GM12874 (cell line): Measurements from ENCODE around the gene ADPRHL1.

ENCODE experiments used
- CTCF ChIP-seq: IDR thresholded peaks from 2 replicates; pipeline ENCODE4 v1.5.1; 2011; ENCODE audit warnings: low read depth, mild to moderate bottlenecking, control low read depth, low read length, moderate library complexity; ENCODE audit not compliant: insufficient read depth

ADPRHL1 gene

DNA sequence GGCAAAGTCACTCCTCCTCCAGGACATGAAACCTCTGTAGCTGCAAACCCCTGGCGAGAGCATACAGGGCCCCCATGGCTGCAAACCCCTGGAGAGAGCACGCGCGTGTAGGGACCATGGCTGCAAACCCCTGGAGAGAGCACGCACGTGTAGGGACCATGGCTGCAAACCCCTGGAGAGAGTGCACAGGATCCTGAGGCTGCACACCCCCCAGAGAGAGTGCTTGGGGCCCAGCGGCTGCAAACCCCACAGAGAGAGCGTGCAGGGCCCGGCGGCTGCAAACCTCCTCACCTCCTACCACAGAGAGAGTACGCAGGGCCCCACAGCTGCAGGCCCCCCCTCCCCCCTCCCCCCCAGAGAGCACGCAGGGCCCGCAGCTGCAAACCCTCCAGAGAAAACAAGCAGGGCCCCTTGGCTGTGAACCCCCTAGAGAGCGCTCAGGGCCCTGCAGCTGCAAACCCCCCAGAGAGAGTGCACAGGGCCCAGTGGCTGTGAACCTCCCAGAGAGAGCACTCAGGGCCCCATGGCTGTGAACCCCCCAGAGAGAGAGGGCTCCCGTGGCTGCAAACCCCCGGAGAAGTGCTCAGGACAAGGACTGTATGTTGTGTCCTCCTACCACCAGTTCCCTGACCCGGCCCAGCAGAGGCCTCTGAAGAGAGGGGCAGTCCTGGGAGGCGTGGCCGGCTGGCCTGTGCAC lies 7.3 kb downstream of the ADPRHL1 start:
- no peak for TF ChIP-seq CTCF

DNA sequence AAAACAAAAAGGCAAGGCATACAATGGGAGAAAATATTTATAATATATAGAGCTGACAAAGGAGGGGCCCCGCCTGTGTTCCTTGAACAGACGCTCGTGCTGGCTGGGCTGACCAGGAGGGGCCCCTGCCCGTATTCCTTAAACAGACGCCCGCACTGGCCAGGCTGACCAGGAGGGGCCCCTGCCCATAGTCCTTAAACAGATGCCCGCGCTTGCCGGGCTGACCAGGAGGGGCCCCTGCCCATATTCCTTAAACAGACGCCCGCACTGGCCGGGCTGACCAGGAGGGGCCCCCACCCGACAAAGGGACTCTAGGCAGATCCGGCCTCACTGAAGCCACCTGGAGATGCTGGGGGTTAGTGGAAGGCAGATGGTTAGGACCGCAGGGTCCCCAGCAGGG lies 9.3 kb downstream of the ADPRHL1 start:
- TF ChIP-seq CTCF: no peak

DNA sequence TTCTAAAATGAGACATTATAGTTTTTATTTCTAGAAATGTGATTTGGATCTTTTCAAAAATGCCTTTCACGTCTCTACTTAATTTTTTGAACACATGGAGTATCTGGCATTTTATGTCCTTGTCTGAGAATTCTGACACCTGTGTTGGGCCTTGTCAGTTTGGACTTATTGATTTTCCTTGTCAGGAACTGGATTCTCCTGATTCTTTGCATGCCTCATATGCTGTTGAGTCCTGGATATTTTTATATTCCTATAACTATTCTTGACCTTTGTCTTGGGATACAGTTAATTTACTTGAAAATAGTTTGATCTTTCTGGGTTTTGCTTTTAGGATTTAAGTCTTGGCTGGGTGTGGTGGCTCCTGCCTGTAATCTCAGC lies 10.3 kb downstream of the ADPRHL1 start:
- no peak for TF ChIP-seq CTCF

DNA sequence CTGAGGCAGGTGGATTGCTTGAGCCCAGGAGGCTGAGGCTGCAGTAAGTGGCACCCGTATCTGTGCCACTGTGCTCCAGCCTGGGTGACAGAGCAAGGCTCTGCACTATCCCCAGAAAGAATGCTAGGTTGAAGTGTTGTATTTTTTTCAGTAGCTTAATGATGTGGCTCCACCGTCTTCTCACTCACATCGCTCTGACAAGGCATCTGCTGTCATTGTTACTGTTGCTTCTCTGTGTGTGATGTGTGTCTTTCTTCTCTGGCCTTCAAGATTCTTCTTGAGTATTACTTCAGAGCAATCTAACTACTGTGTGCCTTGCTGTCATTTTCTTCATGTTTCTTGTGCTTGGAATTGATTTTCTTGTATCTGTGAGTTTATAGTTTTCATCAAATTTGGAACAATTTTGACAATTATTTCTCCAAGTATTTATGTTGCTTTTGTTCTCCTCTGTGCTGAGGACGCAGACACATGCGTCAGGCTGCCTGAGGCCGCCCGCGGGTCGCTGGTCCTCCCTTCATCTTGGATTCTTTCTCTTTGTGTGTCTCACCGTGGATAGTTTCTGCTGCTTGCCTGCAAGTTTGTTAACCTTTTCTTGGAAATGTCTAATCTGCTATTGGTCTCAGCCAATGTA lies 10.8 kb downstream of the ADPRHL1 start:
- no peak for TF ChIP-seq CTCF

GRCh38 chr13:113441661-113442060 lies 11.6 kb downstream of the ADPRHL1 start:
- no peak for TF ChIP-seq CTCF

- TF ChIP-seq CTCF: no peak
These were observed 15.8 kb downstream of the ADPRHL1 start for GRCh38 chr13:113437408-113438010.

DNA sequence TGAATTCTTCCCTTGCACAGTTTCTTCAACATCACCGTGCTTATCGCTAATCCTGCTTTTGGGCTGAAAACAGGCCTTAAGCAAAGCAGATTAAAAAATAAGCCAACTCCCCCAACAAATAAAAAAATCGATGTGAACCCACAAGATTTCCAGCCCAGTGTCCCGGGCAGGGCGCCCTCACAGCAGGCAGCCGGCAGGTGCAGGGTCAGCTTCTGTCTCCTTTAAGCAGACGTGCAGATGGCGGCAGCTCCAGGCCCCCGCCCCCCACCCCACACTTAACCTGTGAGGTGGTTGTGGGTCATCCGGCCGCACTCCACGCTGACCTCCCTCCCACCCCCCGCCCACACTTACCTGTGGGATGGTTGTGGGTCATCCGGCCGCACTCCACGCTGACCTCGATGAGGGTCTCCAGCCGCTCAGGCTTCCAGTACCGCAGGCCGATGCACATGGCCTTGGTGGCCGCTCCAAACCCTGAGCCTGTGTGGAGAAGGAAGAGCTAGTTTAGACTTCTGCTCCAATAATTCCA lies 19.8 kb downstream of the ADPRHL1 start:
- TF ChIP-seq CTCF: no peak
